Activated gamma-delta T cell treated with anti-CD3 and anti-CD28 coated beads, Interleukin-2, amount 50 U/mL, for 16 hours (primary cell): Measurements from ENCODE around the gene SERPINB2.
"Not testable (repeated sequence)": the region's sequence is repeated elsewhere in the genome, so short reads cannot be mapped to it uniquely, and the experiment has no call there.

Source experiments
- DNase-seq: peaks from one replicate; pipeline ENCODE4 v3.0.0-alpha.2; 2020; ENCODE audit warnings: low read depth

The SERPINB2 gene

GRCh38 chr18:63936932-63937393 lies 49.5 kb downstream of the SERPINB2 start:
- DNase-seq = no peak

GRCh38 chr18:63940008-63940407 lies 52.5 kb downstream of the SERPINB2 start:
- no peak for DNase-seq

GRCh38 chr18:63940543-63941050 lies 53.1 kb downstream of the SERPINB2 start:
- not testable (repeated sequence) for DNase-seq

- no peak for DNase-seq
Measured at GRCh38 chr18:63947051-63947790, 59.7 kb downstream of the SERPINB2 start.

GRCh38 chr18:63949068-63949737 lies 61.7 kb downstream of the SERPINB2 start, which contains the start of gene HMSD:
TSS of gene HMSD (plus strand) at chr18:63949301. CDS start at chr18:63953456, 4,155 bp downstream.
- DNase-seq = peak; percentile 15

GRCh38 chr18:63951302-63951705 lies 63.8 kb downstream of the SERPINB2 start:
- no peak for DNase-seq
